NCI-H226 (cell line): ENCODE measurements around the gene CENPW.

Experiments used
- DNase-seq: peaks from one replicate; pipeline ENCODE4 v3.0.0-alpha.2; 2015

The CENPW gene

DNA sequence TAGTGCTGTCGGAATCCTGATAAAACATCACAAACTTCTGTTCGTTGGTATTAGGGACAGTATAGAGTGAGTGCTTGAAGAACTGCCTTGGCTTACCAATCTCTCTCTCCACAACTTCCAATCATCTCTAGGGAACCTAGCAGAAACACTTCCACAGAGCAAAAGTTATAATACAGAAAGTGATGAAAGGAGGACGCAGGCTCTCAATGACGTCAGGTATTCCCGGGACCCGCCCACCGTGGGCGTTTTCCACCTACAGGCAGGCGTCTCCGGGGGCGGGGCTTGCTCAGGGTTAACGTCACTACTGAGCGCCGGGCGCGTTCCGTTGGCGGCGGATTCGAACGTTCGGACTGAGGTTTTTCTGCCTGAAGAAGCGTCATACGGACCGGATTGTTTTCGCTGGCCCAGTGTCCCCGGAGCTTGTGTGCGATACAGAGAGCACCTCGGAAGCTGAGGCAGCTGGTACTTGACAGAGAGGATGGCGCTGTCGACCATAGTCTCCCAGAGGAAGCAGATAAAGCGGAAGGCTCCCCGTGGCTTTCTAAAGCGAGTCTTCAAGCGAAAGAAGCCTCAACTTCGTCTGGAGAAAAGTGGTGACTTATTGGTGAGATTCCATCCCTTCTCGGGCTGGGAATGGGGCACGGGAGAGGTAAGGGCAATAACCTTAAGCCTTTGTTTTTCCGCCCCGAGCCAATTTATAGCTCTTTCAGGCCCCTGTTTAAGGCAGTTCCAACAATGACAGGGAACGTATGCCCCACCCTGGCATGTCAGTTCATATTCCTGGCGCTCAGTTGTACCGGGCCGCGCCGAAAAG is at the start of gene CENPW:
Gene CENPW, plus strand, starts transcription at position 320 of the 814 bp plus-strand sequence. Its CDS starts 159 bp downstream, at position 479.
- DNase-seq, result peak; percentile 81

DNA sequence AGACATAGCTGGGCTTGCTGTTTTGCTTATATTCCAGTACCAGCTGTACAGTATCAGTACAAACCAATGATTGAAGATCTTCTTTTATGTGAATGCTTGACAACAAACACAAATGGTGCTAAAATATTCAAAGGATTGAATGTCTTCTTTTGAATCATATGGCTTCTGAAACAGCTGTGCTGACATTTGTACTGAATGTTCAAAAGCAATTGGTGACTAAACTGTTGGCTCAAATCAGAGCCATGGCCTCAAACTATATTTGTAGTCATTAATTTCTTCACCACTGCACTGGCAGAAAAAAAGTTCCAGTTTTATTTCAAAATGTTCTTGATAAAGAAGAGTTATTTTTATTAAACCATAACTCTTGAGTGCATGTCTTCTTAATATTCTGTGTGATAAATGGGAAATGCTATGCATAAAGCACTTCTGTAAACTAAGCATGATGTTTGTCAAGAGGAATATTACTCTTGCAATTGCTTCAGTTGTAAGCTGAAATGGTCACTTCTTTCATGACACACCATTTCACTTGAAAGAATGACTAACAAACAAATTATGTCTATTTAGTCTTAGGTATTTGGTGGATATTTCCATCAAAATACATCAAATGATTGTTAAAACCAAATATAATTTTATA is 45.9 kb upstream of the CENPW start:
- DNase-seq, result no peak

DNA sequence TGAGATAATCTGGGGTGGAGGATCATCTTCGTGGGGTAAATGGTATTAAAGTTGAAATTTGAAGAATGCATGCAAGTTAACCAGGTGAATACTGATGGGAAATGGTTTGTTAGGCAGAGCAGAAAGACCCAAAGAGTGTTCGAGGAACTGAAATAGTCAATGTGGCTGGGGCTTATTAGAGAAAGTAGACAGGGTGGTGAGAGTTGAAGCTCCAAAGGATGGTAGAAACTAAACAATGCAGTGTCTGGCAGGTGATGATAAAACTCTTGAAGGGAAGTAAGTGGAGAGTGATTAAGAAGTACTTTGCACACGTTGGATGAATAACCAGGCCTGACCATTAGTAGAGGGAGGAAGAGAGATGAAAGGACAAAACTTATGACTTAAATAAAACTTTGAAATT is 39.8 kb upstream of the CENPW start:
- DNase-seq, result no peak

GRCh38 chr6:126300735-126301134 is 39.2 kb upstream of the CENPW start:
- no peak for DNase-seq

- no peak for DNase-seq
These were observed 37.7 kb upstream of the CENPW start for GRCh38 chr6:126302191-126302590.

DNA sequence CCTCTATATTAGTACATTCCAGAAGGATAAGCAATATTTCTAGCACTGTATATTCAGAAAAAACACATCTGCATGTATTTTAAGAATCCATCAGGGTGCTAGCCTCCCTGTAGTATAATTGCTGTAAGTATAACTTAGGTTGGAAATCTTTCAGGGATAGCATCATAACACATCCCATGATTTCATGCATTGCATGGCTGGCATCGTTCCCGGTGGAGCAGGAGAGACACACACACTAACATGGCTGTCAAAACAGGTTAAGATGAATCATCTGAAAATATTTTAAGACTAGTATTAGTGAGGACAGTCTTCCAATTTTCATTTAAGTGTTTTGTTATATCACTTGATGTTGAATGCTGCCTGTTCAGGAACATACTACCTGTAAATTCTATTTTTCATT is 32.1 kb upstream of the CENPW start:
- peak; percentile 84 for DNase-seq

- DNase-seq, result no peak
These were observed 31.6 kb upstream of the CENPW start for GRCh38 chr6:126308362-126308761.

- no peak for DNase-seq
These were observed 27.8 kb upstream of the CENPW start for GRCh38 chr6:126312013-126312665.

- DNase-seq, result no peak
These were observed 26.0 kb upstream of the CENPW start for GRCh38 chr6:126313941-126314340.

GRCh38 chr6:126318797-126319196 is 21.1 kb upstream of the CENPW start:
- DNase-seq, result no peak

DNA sequence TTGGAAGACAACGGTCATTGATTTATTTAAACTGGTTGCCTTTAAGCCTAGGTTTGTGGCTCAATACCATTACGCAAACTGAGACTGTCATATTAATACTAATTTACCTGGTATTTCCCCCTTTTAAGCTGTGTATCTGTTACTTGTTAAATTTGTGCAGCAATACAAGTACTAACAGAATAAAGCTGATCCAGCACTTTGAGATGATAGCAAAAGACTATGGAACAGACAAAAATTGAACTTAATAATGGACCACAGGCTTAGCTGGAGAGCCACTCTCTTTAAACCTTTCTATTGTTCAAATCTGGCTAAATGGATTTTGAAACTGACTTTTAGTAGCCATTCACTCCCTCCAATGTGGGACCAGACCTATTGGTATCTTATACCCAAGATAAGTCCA is 6.2 kb upstream of the CENPW start:
- no peak for DNase-seq

GRCh38 chr6:126335210-126335609 is 4.7 kb upstream of the CENPW start:
- DNase-seq, result no peak

DNA sequence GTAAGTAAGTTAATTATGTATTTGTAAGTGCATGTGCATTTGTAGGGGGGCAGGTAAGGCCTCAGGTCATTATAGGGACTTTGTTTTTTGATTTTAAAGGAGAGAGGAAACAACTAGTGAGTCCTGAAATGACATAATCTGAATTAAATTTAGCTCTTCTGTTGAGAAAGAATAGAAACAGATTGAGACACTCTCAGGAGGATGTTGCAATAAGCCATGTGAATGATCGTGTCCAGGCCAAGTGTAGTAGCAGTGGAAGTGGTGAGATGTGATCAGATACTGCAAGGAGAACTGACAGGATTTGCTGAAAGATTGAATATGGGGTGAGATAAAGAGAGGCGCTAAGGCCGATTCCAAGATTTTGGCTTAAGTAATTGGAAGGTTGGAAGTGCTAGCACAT is 2.6 kb upstream of the CENPW start:
- peak; percentile 49 for DNase-seq

GRCh38 chr6:126341126-126341525 is 1.2 kb downstream of the CENPW start:
- DNase-seq, result no peak

- no peak for DNase-seq
These were observed 4.3 kb downstream of the CENPW start for GRCh38 chr6:126344181-126344580.

DNA sequence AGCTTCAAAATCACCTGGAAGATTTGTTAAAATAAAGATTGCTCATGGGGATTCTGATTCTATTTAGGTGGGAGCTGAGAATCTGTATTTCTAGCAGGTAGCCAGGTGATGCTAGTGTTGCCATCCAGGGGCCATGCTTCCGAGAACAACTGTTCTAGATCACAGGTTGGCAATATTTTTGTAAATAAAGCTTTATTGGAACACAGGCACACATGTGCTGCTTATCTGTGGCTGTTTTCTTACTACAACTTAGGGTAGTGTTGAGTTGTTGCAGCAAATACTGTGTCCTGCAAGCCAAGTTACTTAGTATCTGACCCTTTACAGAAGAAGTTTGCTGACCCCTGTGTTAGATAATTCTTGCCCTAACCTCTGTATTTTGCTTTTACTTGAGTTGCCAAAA is 12.0 kb downstream of the CENPW start:
- DNase-seq, result no peak

GRCh38 chr6:126352514-126352913 is 12.6 kb downstream of the CENPW start:
- no peak for DNase-seq

DNA sequence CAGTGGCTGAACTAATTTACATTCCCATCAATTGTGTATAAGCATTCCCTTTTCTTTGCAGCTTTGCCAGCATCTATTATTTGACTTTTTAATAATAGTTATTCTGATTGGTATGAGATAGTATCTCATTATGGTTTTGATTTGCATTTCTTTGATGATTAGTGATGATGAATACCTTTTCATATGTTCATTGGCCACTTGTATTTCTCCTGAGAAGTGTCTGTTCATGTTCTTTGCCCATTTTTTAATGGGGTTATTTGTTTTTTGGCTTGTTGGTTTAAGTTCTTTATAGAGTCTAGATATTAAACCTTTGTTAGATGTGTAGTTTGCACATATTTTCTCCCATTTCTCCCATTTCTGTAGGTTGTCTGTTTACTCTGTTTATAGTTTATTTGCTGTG is 16.6 kb downstream of the CENPW start:
- DNase-seq, result no peak

GRCh38 chr6:126359936-126360537 is 20.1 kb downstream of the CENPW start:
- no peak for DNase-seq

- DNase-seq, result no peak
These were observed 22.0 kb downstream of the CENPW start for GRCh38 chr6:126361832-126362440.

- no peak for DNase-seq
These were observed 27.9 kb downstream of the CENPW start for GRCh38 chr6:126367849-126368248.

- DNase-seq, result no peak
These were observed 32.7 kb downstream of the CENPW start for GRCh38 chr6:126372626-126373025.

GRCh38 chr6:126373344-126373743 is 33.4 kb downstream of the CENPW start:
- DNase-seq, result no peak
